SK-N-SH (cell line): ENCODE results near the gene SGO2.

ENCODE experiments used
- CTCF ChIP-seq: fragments of 200-600 bp; sonication (generic); IDR thresholded peaks from 2 replicates; pipeline ENCODE4 v1.6.1; 2017; ENCODE audit warnings: antibody characterized with exemption, mild to moderate bottlenecking, moderate library complexity
- ELF1 ChIP-seq: IDR thresholded peaks from 2 replicates; pipeline ENCODE4 v1.4.0; 2012
- FOXM1 ChIP-seq: IDR thresholded peaks from 2 replicates; pipeline ENCODE4 v1.4.0; 2012; ENCODE audit warnings: low read depth, mild to moderate bottlenecking
- JUND ChIP-seq: IDR thresholded peaks from 2 replicates; pipeline ENCODE4 v1.4.0; 2012
- MAX ChIP-seq: IDR thresholded peaks from 2 replicates; pipeline ENCODE4 v1.4.0; 2012; ENCODE audit warnings: low read depth
- MXI1 ChIP-seq: IDR thresholded peaks from 2 replicates; pipeline ENCODE4 v1.6.1; 2012; ENCODE audit warnings: mild to moderate bottlenecking, low read depth, low read length, improper control_type of control experiment
- PBX3 ChIP-seq: IDR thresholded peaks from 2 replicates; pipeline ENCODE4; 2012
- RCOR1 ChIP-seq: fragments of 150-350 bp; IDR thresholded peaks from 2 replicates; pipeline ENCODE4 v1.6.1; 2017; ENCODE audit warnings: antibody characterized with exemption, low read length
- SMC3 ChIP-seq: IDR thresholded peaks from 2 replicates; pipeline ENCODE4 v1.6.1; 2012; ENCODE audit warnings: low read depth, low read length, improper control_type of control experiment
- USF1 ChIP-seq: IDR thresholded peaks from 2 replicates; pipeline ENCODE4 v1.4.0; 2012; ENCODE audit warnings: low read depth, borderline replicate concordance
- USF2 ChIP-seq: fragments of 150-350 bp; IDR thresholded peaks from 2 replicates; pipeline ENCODE4 v1.6.1; 2017; ENCODE audit warnings: antibody characterized with exemption, low read length, low read depth, borderline replicate concordance

GRCh38 chr2:200595913-200596312, 69.9 kb downstream of the SGO2 start:
- TF ChIP-seq CTCF: no peak
- no peak for TF ChIP-seq PBX3
- TF ChIP-seq RCOR1: no peak
- no peak for TF ChIP-seq SMC3
- no peak for TF ChIP-seq USF2
- TF ChIP-seq MXI1: no peak
- no peak for TF ChIP-seq USF1
- TF ChIP-seq ELF1: no peak
- TF ChIP-seq FOXM1: no peak
- no peak for TF ChIP-seq MAX
- TF ChIP-seq JUND: no peak
